Pancreas (tissue), 10 donors: Measurements from ENCODE around the gene CLEC11A. TPM values are rescaled to one million over a fixed set of nuclear protein-coding genes. Genes with fewer than 3 reads are reported as not detected.

ENCODE experiments used
- ATAC-seq, 4 donors: fragments of 200-7000 bp; cut with Tn5 transposase; one replicate each; pipeline versions ENCODE4 v1.8.0 to v1.9.1; 2020; ENCODE audit warnings: mild to moderate bottlenecking in 4 of 4, moderate library complexity in 4 of 4
- DNase-seq, 6 donors: peaks; one replicate each; pipeline ENCODE4 v3.0.0-alpha.2; 2020
- FAIRE-seq: peaks from 2 replicates; lab custom pipeline; 2012; peaks lifted over from hg19 to GRCh38; lab: Jason Lieb, UNC
- H3K27ac ChIP-seq, 4 donors: fragments of 200-600 bp; sonication (generic); 1 replicate in 3 of 4; 2 replicates in 1 of 4; pipeline versions ENCODE4 v1.5.0 to v1.8.0; 2020
- H3K27me3 ChIP-seq, 4 donors: fragments of 200-600 bp; one replicate each; pipeline ENCODE4 v1.8.0; 2021
- H3K36me3 ChIP-seq, 3 donors: fragments of 200-600 bp; sonication (generic) in 1 of 3; one replicate each; pipeline versions ENCODE4 v1.5.0 to v1.8.0; 2020 to 2021
- H3K4me1 ChIP-seq, 3 donors: fragments of 200-600 bp; one replicate each; pipeline ENCODE4 v1.8.0; 2021
- H3K4me3 ChIP-seq, 4 donors: fragments of 200-600 bp; sonication (generic) in 2 of 4; one replicate each; pipeline versions ENCODE4 v1.5.0 to v1.8.0; 2020 to 2021
- H3K9me3 ChIP-seq, 4 donors: fragments of 200-600 bp; one replicate each; pipeline ENCODE4 v1.8.0; 2021
- WGBS, 2 donors: extraction: QIAGEN DNeasy Blood & Tissue Kit; methylation state at CpG; one replicate each; pipeline ENCODE4 v1.1.7; 2013; 5-methylcytosine and 5-hydroxymethylcytosine counted together
- intact Hi-C, 3 donors: fragments of 100-400 bp; cut with DNase I; formaldehyde crosslinking; loops; one replicate each; pipeline versions ENCODE4 v1.11.1 to v1.14.2; 2022
- polyA plus RNA-seq, 2 donors: library from polyadenylated mRNA; stranded (reverse); fragments of 200-250 nt; gene quantifications; one replicate each; pipeline ENCODE4 v1.2.3, GENCODE V29; 2013
- total RNA-seq, 6 donors: library from RNA; stranded (reverse); fragmentation: NEBNext Ultra II Directional in 4 of 6; extraction: Animal tissue kit (Norgen Biotek cat#: 25700) in 4 of 6; gene quantifications; one replicate each; pipeline versions ENCODE4 v1.2.1 to v1.2.4, GENCODE V29; 2021 to 2023
- TF ChIP-seq, protein P1 (sequence below), 4 donors: fragments of 200-600 bp; sonication (generic) in 3 of 4; IDR thresholded peaks; one replicate each; pipeline versions ENCODE4 v1.5.0 to v1.8.0; 2021; ENCODE audit warnings: antibody characterized with exemption in 4 of 4
- donor health status: healthy with polysubstance abuse.
- donor health status: DM: no; HTN: no; CAD: no; lungs with moderate emphysema.
- donor health status: DM: no; HTN: no; CAD: no.
- donor health status: control.
- donor health status: control.
- donor health status: Bipolar disorder and iron deficiency.
- donor health status: DM: yes; HTN: yes; CAD: no.
- donor health status: DM: no; HTN: no; CAD: no.
- donor health status: DM: no; HTN: no; CAD: no.
- donor health status: DM: yes; HTN: yes; CAD: no.

Gene CLEC11A
- total and polyA plus RNA-seq, 8 donors = 1.3 to 14.6 (median 4.1) TPM

- Histone ChIP-seq H3K27me3 (peaks cover 0 to 5% (median 0%) of the 10 kb centered on the region in 4 donors), H3K9me3 (no peaks in the 10 kb centered on the region), H3K27ac (no peak overlapping the region), H3K4me3 (peak overlapping the region in 1 of 4 donors; percentile 32), H3K36me3 (no peaks in the 10 kb centered on the region), H3K4me1 (no peaks in the 10 kb centered on the region)
- peak in 1 of 6 donors; percentile 79 for DNase-seq
- TF ChIP-seq, protein P1, sequence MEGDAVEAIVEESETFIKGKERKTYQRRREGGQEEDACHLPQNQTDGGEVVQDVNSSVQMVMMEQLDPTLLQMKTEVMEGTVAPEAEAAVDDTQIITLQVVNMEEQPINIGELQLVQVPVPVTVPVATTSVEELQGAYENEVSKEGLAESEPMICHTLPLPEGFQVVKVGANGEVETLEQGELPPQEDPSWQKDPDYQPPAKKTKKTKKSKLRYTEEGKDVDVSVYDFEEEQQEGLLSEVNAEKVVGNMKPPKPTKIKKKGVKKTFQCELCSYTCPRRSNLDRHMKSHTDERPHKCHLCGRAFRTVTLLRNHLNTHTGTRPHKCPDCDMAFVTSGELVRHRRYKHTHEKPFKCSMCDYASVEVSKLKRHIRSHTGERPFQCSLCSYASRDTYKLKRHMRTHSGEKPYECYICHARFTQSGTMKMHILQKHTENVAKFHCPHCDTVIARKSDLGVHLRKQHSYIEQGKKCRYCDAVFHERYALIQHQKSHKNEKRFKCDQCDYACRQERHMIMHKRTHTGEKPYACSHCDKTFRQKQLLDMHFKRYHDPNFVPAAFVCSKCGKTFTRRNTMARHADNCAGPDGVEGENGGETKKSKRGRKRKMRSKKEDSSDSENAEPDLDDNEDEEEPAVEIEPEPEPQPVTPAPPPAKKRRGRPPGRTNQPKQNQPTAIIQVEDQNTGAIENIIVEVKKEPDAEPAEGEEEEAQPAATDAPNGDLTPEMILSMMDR (IDR thresholded peaks at IDR 0.05) = no peak
- 1 to 2% methylated on average over 32 to 74 of the region's 74 CpGs for WGBS, 2 donors
- intact Hi-C loops = no loop called here
- peak in 2 of 4 donors; percentile 19 to 26 for ATAC-seq
- no peak for FAIRE-seq
Measured at GRCh38 chr19:50718255-50719118, 4.7 kb upstream of the CLEC11A start.

DNA sequence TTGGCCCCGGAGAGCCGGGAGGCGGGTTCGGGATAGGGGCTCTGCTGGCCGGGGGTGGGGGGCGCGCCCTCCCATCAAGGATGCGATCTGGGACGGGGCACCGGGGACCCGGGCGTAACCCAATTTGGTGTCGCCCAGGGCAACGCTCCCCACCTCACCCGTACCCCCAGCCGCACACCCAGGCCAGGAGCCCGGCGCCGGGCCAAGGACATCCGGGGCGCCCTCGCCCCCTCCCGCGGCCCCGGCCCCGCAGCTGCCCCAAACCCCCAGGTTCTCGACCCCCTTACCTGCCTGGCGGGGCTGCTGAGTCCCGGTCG is 4.1 kb upstream of the CLEC11A start:
- intact Hi-C loops = no loop called here
- Histone ChIP-seq H3K4me3 (peak overlapping the region in 1 of 4 donors; percentile 32), H3K36me3 (no peaks in the 10 kb centered on the region), H3K9me3 (no peaks in the 10 kb centered on the region), H3K27me3 (peaks cover 0 to 5% (median 0%) of the 10 kb centered on the region in 4 donors), H3K27ac (no peak overlapping the region), H3K4me1 (no peaks in the 10 kb centered on the region)
- no peak for FAIRE-seq
- no peak for ATAC-seq
- no peak for DNase-seq
- TF ChIP-seq, protein P1 (IDR thresholded peaks at IDR 0.05) = no peak
- 3 to 5% methylated on average over 15 to 30 of the region's 30 CpGs for WGBS, 2 donors

DNA sequence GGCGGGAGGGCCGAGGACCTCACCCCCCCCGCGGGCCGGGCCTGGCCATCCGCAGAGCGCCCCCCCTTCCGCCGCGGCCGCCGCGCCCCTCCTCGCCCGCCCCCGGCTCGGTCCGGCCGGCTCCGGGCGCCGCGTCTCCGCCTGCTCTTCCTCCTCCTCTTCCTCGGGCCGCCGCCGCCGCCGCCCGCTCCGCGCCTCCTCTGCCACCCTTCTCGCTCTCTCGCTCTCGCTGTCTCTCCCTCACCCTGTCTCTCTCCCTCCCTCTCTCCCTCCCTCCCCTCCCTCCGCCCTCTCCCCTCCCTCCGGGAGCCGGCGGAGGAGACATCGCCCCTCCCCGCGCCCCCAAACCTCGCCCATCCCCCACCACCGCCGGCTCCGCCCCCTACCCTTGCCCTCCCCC is 3.6 kb upstream of the CLEC11A start, which contains the start of gene SHANK1:
TSS of gene SHANK1 (minus strand) at position 237 of the 400 bp plus-strand sequence. CDS start 2,883 bp downstream, outside the sequence.
- Histone ChIP-seq H3K27ac (no peak within 1 kb of the TSS), H3K4me3 (peak within 1 kb of the TSS in 1 of 4 donors; percentile 32)
- no peak for DNase-seq

DNA sequence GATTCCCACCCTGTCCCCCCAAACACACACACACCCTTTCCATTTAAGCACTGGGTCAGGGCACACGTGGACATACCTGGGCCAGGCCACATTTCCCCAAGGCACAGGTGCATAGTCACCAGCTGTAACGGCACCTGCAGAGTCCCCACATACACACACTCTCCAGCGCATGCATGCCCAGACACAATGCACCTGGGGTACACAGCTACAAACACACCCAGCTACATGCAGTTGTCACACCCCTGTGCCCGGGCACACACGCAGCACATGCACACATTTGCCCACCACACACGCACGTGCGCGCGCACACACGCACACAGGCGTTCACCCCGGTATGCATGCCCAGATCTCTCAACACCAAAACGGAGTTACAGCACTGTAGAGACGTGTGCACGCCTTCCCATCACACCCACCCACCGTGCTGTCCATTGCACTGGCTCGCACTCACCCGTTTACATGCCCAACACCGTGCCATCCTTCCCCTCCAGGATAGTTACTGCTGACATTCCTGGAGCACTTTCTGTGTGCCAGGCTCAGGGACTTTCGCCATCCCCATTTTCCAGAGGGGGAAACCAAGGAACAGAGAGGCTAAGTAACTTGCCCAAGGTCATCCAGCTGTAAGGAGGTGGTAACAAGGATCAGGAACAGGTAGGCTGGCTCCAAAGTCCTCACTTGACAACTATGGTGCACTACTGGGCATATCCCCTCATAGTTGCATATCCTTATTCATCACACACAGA is 2.8 kb upstream of the CLEC11A start:
- Histone ChIP-seq H3K27me3 (peaks cover 0 to 5% (median 0%) of the 10 kb centered on the region in 4 donors), H3K4me1 (no peaks in the 10 kb centered on the region), H3K4me3 (no peak overlapping the region), H3K27ac (no peak overlapping the region), H3K36me3 (no peaks in the 10 kb centered on the region), H3K9me3 (no peaks in the 10 kb centered on the region)
- TF ChIP-seq, protein P1 (IDR thresholded peaks at IDR 0.05) = no peak
- no peak for ATAC-seq
- WGBS, 2 donors = 51 to 61% methylated on average over 21 of the region's 21 CpGs
- intact Hi-C loops = no loop called here
- DNase-seq = no peak
- FAIRE-seq = no peak

More for the DNA sequence above, 3.6 kb upstream of the CLEC11A start, which contains the start of gene SHANK1:
- 0 to 10% methylated on average over 2 to 30 of the region's 47 CpGs for WGBS, 2 donors
- H3K27me3 ChIP-seq = peaks cover 0 to 5% (median 0%) of the 10 kb centered on the region in 4 donors
- TF ChIP-seq, protein P1 (IDR thresholded peaks at IDR 0.05) = no peak
- no peaks in the 10 kb centered on the region for H3K9me3 ChIP-seq
- FAIRE-seq (no peak), ATAC-seq (no peak)
- intact Hi-C loops = no loop called here
- no peaks in the 10 kb centered on the region for H3K36me3 ChIP-seq
- H3K4me1 ChIP-seq = no peaks in the 10 kb centered on the region
